Measurements from ENCODE around the gene TMTC2.
"Not testable (repeated sequence)": the region's sequence is repeated elsewhere in the genome, so short reads cannot be mapped to it uniquely, and the experiment has no call there.

TMTC2 gene

GRCh38 chr12:82838827-82839226, 152.1 kb downstream of the TMTC2 start:
- DNase-seq (ENCODE audit: low spot score) (no peak), ATAC-seq (ENCODE audit: low read depth) (no peak)
- H3K36me3 ChIP-seq (ENCODE audit: low read depth), result no peaks in the 10 kb centered on the region
- H3K9me3 ChIP-seq (ENCODE audit: severe bottlenecking), result no peaks in the 10 kb centered on the region
- H3K27ac ChIP-seq (ENCODE audit: poor library complexity, severe bottlenecking), result no peak overlapping the region
- no peaks in the 10 kb centered on the region for H3K4me1 ChIP-seq (ENCODE audit: insufficient read depth, poor library complexity, severe bottlenecking)
- H3K27me3 ChIP-seq (ENCODE audit: insufficient read depth, poor library complexity, severe bottlenecking), result no peaks in the 10 kb centered on the region
- no peak for TF ChIP-seq CTCF (IDR thresholded peaks at IDR 0.05; ENCODE audit: poor library complexity, severe bottlenecking)
- no peak overlapping the region for H3K4me3 ChIP-seq (ENCODE audit: severe bottlenecking)

GRCh38 chr12:82839796-82840195, 153.1 kb downstream of the TMTC2 start:
- no peak for TF ChIP-seq CTCF (IDR thresholded peaks at IDR 0.05; ENCODE audit: poor library complexity, severe bottlenecking)
- Histone ChIP-seq H3K9me3 (ENCODE audit: severe bottlenecking) (no peaks in the 10 kb centered on the region), H3K27me3 (ENCODE audit: insufficient read depth, poor library complexity, severe bottlenecking) (no peaks in the 10 kb centered on the region), H3K36me3 (ENCODE audit: low read depth) (no peaks in the 10 kb centered on the region), H3K4me1 (ENCODE audit: insufficient read depth, poor library complexity, severe bottlenecking) (no peaks in the 10 kb centered on the region), H3K27ac (ENCODE audit: poor library complexity, severe bottlenecking) (no peak overlapping the region), H3K4me3 (ENCODE audit: severe bottlenecking) (no peak overlapping the region)
- DNase-seq (ENCODE audit: low spot score) (no peak), ATAC-seq (ENCODE audit: low read depth) (no peak)

DNA sequence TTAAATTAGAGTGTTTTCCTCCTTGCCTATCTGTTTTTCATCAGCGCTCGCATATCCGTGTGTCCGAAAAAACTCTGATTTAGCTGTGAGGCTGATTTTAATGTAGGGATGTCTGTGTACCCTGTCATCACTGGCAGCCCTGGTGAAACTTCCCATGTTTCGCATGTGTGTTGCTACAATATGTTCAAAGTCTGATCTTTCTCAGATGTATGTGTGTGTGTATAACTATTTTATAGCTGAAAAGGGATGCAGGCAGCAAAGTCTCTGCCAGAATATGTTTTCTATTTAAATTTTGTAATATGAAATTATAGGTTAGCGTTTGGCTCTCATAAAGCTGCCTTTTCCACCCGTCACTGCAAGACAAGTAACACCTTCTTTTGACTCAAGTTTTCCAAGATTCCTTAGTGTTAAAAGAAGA, 154.8 kb downstream of the TMTC2 start:
- no peak for TF ChIP-seq CTCF (IDR thresholded peaks at IDR 0.05; ENCODE audit: poor library complexity, severe bottlenecking)
- no peaks in the 10 kb centered on the region for H3K27me3 ChIP-seq (ENCODE audit: insufficient read depth, poor library complexity, severe bottlenecking)
- H3K9me3 ChIP-seq (ENCODE audit: severe bottlenecking), result no peaks in the 10 kb centered on the region
- H3K36me3 ChIP-seq (ENCODE audit: low read depth), result no peaks in the 10 kb centered on the region
- no peak for DNase-seq (ENCODE audit: low spot score)
- no peak for ATAC-seq (ENCODE audit: low read depth)
- no peaks in the 10 kb centered on the region for H3K4me1 ChIP-seq (ENCODE audit: insufficient read depth, poor library complexity, severe bottlenecking)
- H3K4me3 ChIP-seq (ENCODE audit: severe bottlenecking), result no peak overlapping the region
- no peak overlapping the region for H3K27ac ChIP-seq (ENCODE audit: poor library complexity, severe bottlenecking)

- DNase-seq (ENCODE audit: low spot score), result no peak
These were observed 155.8 kb downstream of the TMTC2 start for GRCh38 chr12:82842480-82842879.

DNA sequence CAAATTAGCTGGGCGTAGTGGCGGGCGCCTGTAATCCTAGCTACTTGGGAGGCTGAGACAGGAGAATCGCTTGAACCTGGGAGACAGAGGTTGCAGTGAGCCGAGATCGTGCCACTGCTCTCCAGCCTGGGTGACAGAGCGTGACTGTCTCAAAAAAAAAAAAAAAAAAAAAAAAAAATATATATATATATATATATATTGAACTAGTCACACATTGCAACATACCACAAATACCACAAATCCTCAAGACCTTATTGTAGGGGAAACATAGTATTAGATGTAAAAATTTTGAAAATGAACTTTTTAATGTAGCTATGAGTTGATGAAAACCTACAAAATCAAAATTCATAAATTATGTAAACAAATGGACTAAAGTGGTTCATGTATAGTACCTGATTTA, 158.4 kb downstream of the TMTC2 start:
- DNase-seq (ENCODE audit: low spot score), result not testable (repeated sequence)

More at GRCh38 chr12:82842480-82842879, 155.8 kb downstream of the TMTC2 start:
- ATAC-seq (ENCODE audit: low read depth), result no peak
- H3K27me3 ChIP-seq (ENCODE audit: insufficient read depth, poor library complexity, severe bottlenecking), result no peaks in the 10 kb centered on the region
- H3K9me3 ChIP-seq (ENCODE audit: severe bottlenecking), result no peaks in the 10 kb centered on the region
- no peak overlapping the region for H3K4me3 ChIP-seq (ENCODE audit: severe bottlenecking)
- no peak for TF ChIP-seq CTCF (IDR thresholded peaks at IDR 0.05; ENCODE audit: poor library complexity, severe bottlenecking)
- H3K27ac ChIP-seq (ENCODE audit: poor library complexity, severe bottlenecking), result no peak overlapping the region
- H3K4me1 ChIP-seq (ENCODE audit: insufficient read depth, poor library complexity, severe bottlenecking), result no peaks in the 10 kb centered on the region
- no peaks in the 10 kb centered on the region for H3K36me3 ChIP-seq (ENCODE audit: low read depth)

More for the DNA sequence above, 158.4 kb downstream of the TMTC2 start:
- H3K9me3 ChIP-seq (ENCODE audit: severe bottlenecking); H3K4me3 ChIP-seq (ENCODE audit: severe bottlenecking); H3K27ac ChIP-seq (ENCODE audit: poor library complexity, severe bottlenecking); ATAC-seq (ENCODE audit: low read depth); H3K4me1 ChIP-seq (ENCODE audit: insufficient read depth, poor library complexity, severe bottlenecking); H3K36me3 ChIP-seq (ENCODE audit: low read depth); H3K27me3 ChIP-seq (ENCODE audit: insufficient read depth, poor library complexity, severe bottlenecking): not testable (repeated sequence)
